ENCODE data around the gene EPYC.
"Not testable (repeated sequence)": the region's sequence is repeated elsewhere in the genome, so short reads cannot be mapped to it uniquely, and the experiment has no call there.

EPYC gene

GRCh38 chr12:90990611-90991010 is 14.2 kb downstream of the EPYC start:
- Histone ChIP-seq H3K36me3 (ENCODE audit: control insufficient read depth, insufficient read depth, low read length) (no peaks in the 10 kb centered on the region), H3K27ac (ENCODE audit: low read depth, low read length) (no peak overlapping the region), H3K9ac (ENCODE audit: low read depth, low read length) (no peak overlapping the region), H3K9me3 (ENCODE audit: control insufficient read depth, insufficient read depth, low read length) (peaks cover 7% of the 10 kb centered on the region; the same call in 1 of the 2 replicates), H3K4me3 (ENCODE audit: low read depth, low read length) (no peak overlapping the region), H3K27me3 (ENCODE audit: control insufficient read depth, insufficient read depth, low read length) (peaks cover 13% of the 10 kb centered on the region), H3K4me1 (ENCODE audit: control insufficient read depth, insufficient read depth, low read length) (no peaks in the 10 kb centered on the region)

DNA sequence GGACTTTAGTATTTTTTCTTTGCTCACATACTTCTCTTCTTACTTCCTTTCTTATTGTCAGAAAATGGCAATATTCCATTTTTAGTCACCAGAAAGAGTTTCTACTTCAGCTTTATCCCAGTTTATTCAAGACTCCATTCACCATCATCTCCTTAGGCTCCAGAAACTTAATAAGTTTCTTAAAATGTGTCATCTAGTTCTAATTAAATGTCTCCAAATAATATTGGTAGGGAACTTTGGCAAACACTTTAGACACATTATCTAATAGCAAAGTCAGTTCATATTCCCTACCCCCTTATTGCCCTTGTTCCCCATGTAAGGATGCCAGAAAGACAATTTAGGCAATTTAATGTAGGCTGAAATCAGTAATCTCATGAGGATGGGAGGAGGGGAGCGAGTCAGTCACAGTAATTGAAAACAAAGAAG is 15.1 kb downstream of the EPYC start:
- Histone ChIP-seq H3K27me3 (ENCODE audit: control insufficient read depth, insufficient read depth, low read length) (peaks cover 18% of the 10 kb centered on the region), H3K4me1 (ENCODE audit: control insufficient read depth, insufficient read depth, low read length) (peaks cover 3% of the 10 kb centered on the region; the same call in 1 of the 2 replicates), H3K36me3 (ENCODE audit: control insufficient read depth, insufficient read depth, low read length) (no peaks in the 10 kb centered on the region)

DNA sequence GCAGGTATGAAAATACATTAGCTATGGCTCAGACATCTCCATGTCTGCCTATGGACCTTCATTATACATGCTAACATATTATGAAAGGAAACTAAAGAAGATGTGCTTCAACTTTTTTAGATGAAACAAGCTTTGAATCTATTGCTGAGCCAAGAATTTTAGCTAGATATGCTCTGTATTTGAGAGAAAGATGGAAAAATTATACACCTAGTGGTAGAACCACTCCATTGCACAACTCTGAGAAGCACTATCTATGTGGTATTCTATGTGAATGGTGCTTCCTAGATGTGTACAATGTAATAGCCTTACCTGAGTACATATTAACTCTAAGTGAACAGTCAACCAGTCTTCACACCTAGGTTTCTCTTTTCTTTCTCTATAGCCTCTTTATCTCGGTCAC is 17.3 kb downstream of the EPYC start:
- Histone ChIP-seq H3K4me3 (ENCODE audit: low read depth, low read length) (no peak overlapping the region), H3K4me1 (ENCODE audit: control insufficient read depth, insufficient read depth, low read length) (peaks cover 18% of the 10 kb centered on the region), H3K9ac (ENCODE audit: low read depth, low read length) (no peak overlapping the region), H3K27me3 (ENCODE audit: control insufficient read depth, insufficient read depth, low read length) (peaks cover 30% of the 10 kb centered on the region), H3K9me3 (ENCODE audit: control insufficient read depth, insufficient read depth, low read length) (peaks cover 7% of the 10 kb centered on the region; the same call in 1 of the 2 replicates), H3K36me3 (ENCODE audit: control insufficient read depth, insufficient read depth, low read length) (no peaks in the 10 kb centered on the region), H3K27ac (ENCODE audit: low read depth, low read length) (no peak overlapping the region)

More for the DNA sequence above, 15.1 kb downstream of the EPYC start:
- no peak overlapping the region for H3K27ac ChIP-seq (ENCODE audit: low read depth, low read length)
- H3K4me3 ChIP-seq (ENCODE audit: low read depth, low read length) = no peak overlapping the region
- no peak overlapping the region for H3K9ac ChIP-seq (ENCODE audit: low read depth, low read length)
- H3K9me3 ChIP-seq (ENCODE audit: control insufficient read depth, insufficient read depth, low read length) = peaks cover 7% of the 10 kb centered on the region; the same call in 1 of the 2 replicates

- Histone ChIP-seq H3K9ac (ENCODE audit: low read depth, low read length) (no peak overlapping the region), H3K36me3 (ENCODE audit: control insufficient read depth, insufficient read depth, low read length) (no peaks in the 10 kb centered on the region), H3K9me3 (ENCODE audit: control insufficient read depth, insufficient read depth, low read length) (peaks cover 7% of the 10 kb centered on the region; the same call in 1 of the 2 replicates), H3K27me3 (ENCODE audit: control insufficient read depth, insufficient read depth, low read length) (peaks cover 34% of the 10 kb centered on the region), H3K27ac (ENCODE audit: low read depth, low read length) (no peak overlapping the region), H3K4me1 (ENCODE audit: control insufficient read depth, insufficient read depth, low read length) (peaks cover 18% of the 10 kb centered on the region), H3K4me3 (ENCODE audit: low read depth, low read length) (no peak overlapping the region)
Measured at GRCh38 chr12:90987101-90987500, 17.7 kb downstream of the EPYC start.

DNA sequence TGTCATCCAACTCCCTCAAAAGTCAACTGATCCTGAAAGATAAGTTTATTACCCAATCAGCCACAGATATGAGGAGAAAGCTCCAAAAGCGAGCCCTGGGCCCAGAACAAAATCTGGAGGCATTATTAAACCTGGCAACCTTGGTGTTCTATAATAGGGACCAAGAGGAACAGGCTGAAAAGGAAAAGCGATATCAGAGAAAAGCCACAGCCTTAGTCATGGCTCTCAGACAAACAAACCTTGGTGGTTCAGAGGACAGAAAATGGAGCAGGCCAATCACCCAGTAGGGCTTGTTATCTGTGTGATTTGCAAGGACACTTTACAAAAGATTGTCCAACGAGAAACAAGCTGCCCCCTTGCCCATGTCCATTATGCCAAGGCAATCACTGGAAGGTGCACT is 19.4 kb downstream of the EPYC start:
- not testable (repeated sequence) for H3K27ac ChIP-seq (ENCODE audit: low read depth, low read length); H3K36me3 ChIP-seq (ENCODE audit: control insufficient read depth, insufficient read depth, low read length); H3K9ac ChIP-seq (ENCODE audit: low read depth, low read length); H3K4me3 ChIP-seq (ENCODE audit: low read depth, low read length); H3K9me3 ChIP-seq (ENCODE audit: control insufficient read depth, insufficient read depth, low read length)
- H3K27me3 ChIP-seq (ENCODE audit: control insufficient read depth, insufficient read depth, low read length) = peaks cover 51% of the 10 kb centered on the region
- H3K4me1 ChIP-seq (ENCODE audit: control insufficient read depth, insufficient read depth, low read length) = peaks cover 18% of the 10 kb centered on the region

DNA sequence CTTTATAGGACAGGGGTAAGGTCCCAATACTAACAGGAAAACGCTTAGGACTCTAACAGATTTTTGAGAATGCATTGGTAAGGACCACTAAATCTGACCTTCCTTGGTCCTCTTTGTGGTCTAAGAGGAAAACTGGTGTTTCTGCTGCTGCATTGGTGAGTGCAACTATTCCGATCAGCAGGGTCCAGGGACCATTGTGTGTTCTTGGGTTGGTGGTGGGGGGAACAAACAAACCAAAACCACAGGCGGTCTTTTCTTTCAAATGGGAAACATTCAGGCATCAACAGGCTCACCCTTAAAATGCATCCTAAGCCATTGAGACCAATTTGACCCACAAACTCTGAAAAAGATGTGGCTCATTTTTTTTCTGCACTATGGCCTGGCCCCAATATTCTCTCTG is 20.7 kb downstream of the EPYC start:
- peaks cover 18% of the 10 kb centered on the region for H3K4me1 ChIP-seq (ENCODE audit: control insufficient read depth, insufficient read depth, low read length)
- H3K36me3 ChIP-seq (ENCODE audit: control insufficient read depth, insufficient read depth, low read length) = no peaks in the 10 kb centered on the region
- H3K4me3 ChIP-seq (ENCODE audit: low read depth, low read length) = peak overlapping the region; percentile 40
- peak overlapping the region; percentile 59 for H3K27ac ChIP-seq (ENCODE audit: low read depth, low read length)
- peaks cover 60% of the 10 kb centered on the region for H3K27me3 ChIP-seq (ENCODE audit: control insufficient read depth, insufficient read depth, low read length)
- H3K9me3 ChIP-seq (ENCODE audit: control insufficient read depth, insufficient read depth, low read length) = peaks cover 3% of the 10 kb centered on the region; the same call in 1 of the 2 replicates
- no peak overlapping the region for H3K9ac ChIP-seq (ENCODE audit: low read depth, low read length)

DNA sequence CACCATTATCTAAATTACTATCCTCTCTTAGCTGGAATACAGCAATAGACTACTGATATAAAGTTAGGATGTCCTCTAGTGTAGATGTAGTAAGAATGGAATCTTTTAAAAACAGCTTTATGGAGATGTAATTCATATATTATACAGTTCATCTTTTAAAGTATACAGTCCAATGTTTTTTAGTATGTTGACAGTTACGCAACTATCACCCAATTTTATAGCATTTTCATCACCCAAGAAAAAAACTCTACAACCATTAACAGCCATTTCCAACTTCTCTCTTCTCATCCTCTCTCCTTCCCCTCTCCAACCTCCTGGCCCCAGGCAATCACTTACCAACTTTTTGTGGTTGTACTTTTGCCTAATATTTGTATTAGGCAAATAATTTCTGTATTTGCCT is 22.6 kb downstream of the EPYC start:
- Histone ChIP-seq H3K9me3 (ENCODE audit: control insufficient read depth, insufficient read depth, low read length) (peaks cover 3% of the 10 kb centered on the region; the same call in 1 of the 2 replicates), H3K36me3 (ENCODE audit: control insufficient read depth, insufficient read depth, low read length) (no peaks in the 10 kb centered on the region), H3K27ac (ENCODE audit: low read depth, low read length) (no peak overlapping the region), H3K4me1 (ENCODE audit: control insufficient read depth, insufficient read depth, low read length) (peaks cover 20% of the 10 kb centered on the region), H3K9ac (ENCODE audit: low read depth, low read length) (no peak overlapping the region), H3K27me3 (ENCODE audit: control insufficient read depth, insufficient read depth, low read length) (peaks cover 60% of the 10 kb centered on the region), H3K4me3 (ENCODE audit: low read depth, low read length) (no peak overlapping the region)

DNA sequence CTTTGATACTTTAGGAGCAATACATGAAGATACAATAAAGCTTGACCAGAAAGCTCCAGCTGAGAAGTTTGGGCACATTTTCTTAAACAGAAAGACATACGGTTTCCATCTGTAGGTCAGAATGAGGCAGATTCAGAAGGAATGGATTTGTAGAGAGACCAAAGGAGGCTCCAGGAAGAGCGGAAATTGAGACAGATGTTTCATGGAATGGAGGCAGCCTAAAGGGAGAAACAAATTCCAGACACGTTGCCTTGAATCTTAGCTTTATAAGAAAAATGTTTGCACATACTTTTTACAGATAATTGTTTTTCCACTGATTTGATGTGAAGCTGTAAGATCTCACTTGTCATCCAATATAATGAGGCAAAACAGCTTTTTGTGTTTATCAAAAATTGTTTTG is 24.8 kb downstream of the EPYC start:
- H3K4me3 ChIP-seq (ENCODE audit: low read depth, low read length) = no peak overlapping the region
- peaks cover 20% of the 10 kb centered on the region for H3K4me1 ChIP-seq (ENCODE audit: control insufficient read depth, insufficient read depth, low read length)
- no peaks in the 10 kb centered on the region for H3K36me3 ChIP-seq (ENCODE audit: control insufficient read depth, insufficient read depth, low read length)
- no peak overlapping the region for H3K27ac ChIP-seq (ENCODE audit: low read depth, low read length)
- no peaks in the 10 kb centered on the region for H3K9me3 ChIP-seq (ENCODE audit: control insufficient read depth, insufficient read depth, low read length)
- peaks cover 42% of the 10 kb centered on the region for H3K27me3 ChIP-seq (ENCODE audit: control insufficient read depth, insufficient read depth, low read length)
- no peak overlapping the region for H3K9ac ChIP-seq (ENCODE audit: low read depth, low read length)

- peaks cover 14% of the 10 kb centered on the region for H3K4me1 ChIP-seq (ENCODE audit: control insufficient read depth, insufficient read depth, low read length)
- H3K9ac ChIP-seq (ENCODE audit: low read depth, low read length) = no peak overlapping the region
- no peaks in the 10 kb centered on the region for H3K36me3 ChIP-seq (ENCODE audit: control insufficient read depth, insufficient read depth, low read length)
- H3K27me3 ChIP-seq (ENCODE audit: control insufficient read depth, insufficient read depth, low read length) = peaks cover 42% of the 10 kb centered on the region
- no peaks in the 10 kb centered on the region for H3K9me3 ChIP-seq (ENCODE audit: control insufficient read depth, insufficient read depth, low read length)
- no peak overlapping the region for H3K4me3 ChIP-seq (ENCODE audit: low read depth, low read length)
- H3K27ac ChIP-seq (ENCODE audit: low read depth, low read length) = no peak overlapping the region
Measured at GRCh38 chr12:90979019-90979418, 25.8 kb downstream of the EPYC start.

DNA sequence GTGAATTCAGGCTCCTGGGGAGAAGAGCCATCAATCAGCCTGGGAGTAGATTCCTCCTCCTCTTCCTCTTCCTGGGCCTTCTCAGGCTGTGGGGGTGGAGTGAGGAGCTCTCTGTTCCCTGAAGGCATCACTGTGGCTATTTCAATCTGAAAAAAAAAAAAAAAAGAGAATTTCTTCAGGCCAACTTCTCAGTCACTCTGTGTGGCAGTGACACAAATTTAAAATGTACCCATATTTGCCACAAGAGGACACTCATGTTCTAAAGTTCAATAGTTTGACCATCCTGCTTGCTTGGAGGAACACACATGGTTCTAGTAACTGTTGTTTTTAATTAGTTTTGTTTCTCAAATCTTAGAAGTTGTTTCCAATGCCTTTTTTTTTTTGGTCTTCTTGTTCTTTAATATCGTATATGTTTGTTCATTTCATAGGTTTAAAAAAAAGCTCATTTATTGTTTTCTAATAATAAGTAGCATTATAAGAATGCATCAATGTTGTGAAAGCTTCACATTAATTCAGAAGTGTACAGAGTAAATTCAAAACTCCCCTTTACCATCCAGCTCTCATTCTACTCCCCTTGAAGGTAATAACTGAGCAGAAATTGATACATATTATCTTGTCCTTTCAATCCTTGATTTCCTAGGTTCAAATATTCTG is 26.5 kb downstream of the EPYC start:
- H3K4me3 ChIP-seq (ENCODE audit: low read depth, low read length) = no peak overlapping the region
- no peak overlapping the region for H3K9ac ChIP-seq (ENCODE audit: low read depth, low read length)
- peaks cover 6% of the 10 kb centered on the region for H3K4me1 ChIP-seq (ENCODE audit: control insufficient read depth, insufficient read depth, low read length)
- no peaks in the 10 kb centered on the region for H3K36me3 ChIP-seq (ENCODE audit: control insufficient read depth, insufficient read depth, low read length)
- peaks cover 38% of the 10 kb centered on the region for H3K27me3 ChIP-seq (ENCODE audit: control insufficient read depth, insufficient read depth, low read length)
- no peak overlapping the region for H3K27ac ChIP-seq (ENCODE audit: low read depth, low read length)
- H3K9me3 ChIP-seq (ENCODE audit: control insufficient read depth, insufficient read depth, low read length) = no peaks in the 10 kb centered on the region

GRCh38 chr12:90977224-90977623 is 27.5 kb downstream of the EPYC start:
- H3K4me1 ChIP-seq (ENCODE audit: control insufficient read depth, insufficient read depth, low read length) = 0 out of 2 replicates have a peak, but pooled peaks cover 3% of the 10 kb centered on the region
- no peak overlapping the region for H3K27ac ChIP-seq (ENCODE audit: low read depth, low read length)
- no peaks in the 10 kb centered on the region for H3K9me3 ChIP-seq (ENCODE audit: control insufficient read depth, insufficient read depth, low read length)
- H3K4me3 ChIP-seq (ENCODE audit: low read depth, low read length) = no peak overlapping the region
- H3K27me3 ChIP-seq (ENCODE audit: control insufficient read depth, insufficient read depth, low read length) = peaks cover 28% of the 10 kb centered on the region
- no peaks in the 10 kb centered on the region for H3K36me3 ChIP-seq (ENCODE audit: control insufficient read depth, insufficient read depth, low read length)
- H3K9ac ChIP-seq (ENCODE audit: low read depth, low read length) = no peak overlapping the region

Data from HUES48 (cell line).